Keratinocyte (primary cell): Measurements from ENCODE around the gene VPS37B.

Experiments used
- CTCF ChIP-seq, 3 experiments: IDR thresholded peaks in 1 of 3; conservative IDR thresholded peaks in 1 of 3; optimal IDR thresholded peaks in 1 of 3; 2 replicates in 2 of 3; 3 replicates in 1 of 3; pipeline versions ENCODE3 to v1.5.1; 2011; ENCODE audit warnings: low read length in 3 of 3, mild to moderate bottlenecking in 3 of 3, moderate library complexity in 2 of 3, control low read depth in 1 of 3, inconsistent platforms in 1 of 3; ENCODE audit not compliant: insufficient read depth in 2 of 3; ENCODE audit errors: extremely low read depth in 1 of 3
- EZH2 ChIP-seq: IDR thresholded peaks from one replicate; pipeline ENCODE4 v1.6.1; 2012; ENCODE audit warnings: inconsistent platforms, mild to moderate bottlenecking, low read length, moderate library complexity

GRCh38 chr12:122935318-122935717 lies 39.4 kb upstream of the VPS37B start:
- no peak for TF ChIP-seq CTCF (optimal IDR thresholded peaks at IDR 0.05 in 1 of 3, IDR thresholded peaks at IDR 0.05 in 1 of 3, conservative IDR thresholded peaks at IDR 0.05 in 1 of 3; ENCODE audit: extremely low read depth in 1 of 3, insufficient read depth in 2 of 3, low read length in 3 of 3)
- no peak for TF ChIP-seq EZH2
